Sigmoid colon (tissue), 7 donors: ENCODE data around the gene ZNF710. TPM values are rescaled to one million over a fixed set of nuclear protein-coding genes. Genes with fewer than 3 reads are reported as not detected.

ENCODE experiments used
- DNase-seq: peaks from one replicate; pipeline ENCODE4 v3.0.0-alpha.2; 2019
- H3K27ac ChIP-seq, 4 donors: fragments of 200-600 bp; sonication (generic); one replicate each; pipeline ENCODE4 v1.5.1; 2016 to 2019; ENCODE audit warnings: mild to moderate bottlenecking in 1 of 4
- H3K27me3 ChIP-seq, 3 donors: fragments of 200-600 bp; sonication (generic); one replicate each; pipeline ENCODE4 v1.5.1; 2019; ENCODE audit warnings: mild to moderate bottlenecking in 1 of 3
- H3K36me3 ChIP-seq, 4 donors: fragments of 200-600 bp; sonication (generic); one replicate each; pipeline ENCODE4 v1.5.1; 2016 to 2019
- H3K4me1 ChIP-seq, 4 donors: fragments of 200-600 bp; sonication (generic); one replicate each; pipeline ENCODE4 v1.5.1; 2017 to 2019
- H3K4me3 ChIP-seq, 4 donors: fragments of 200-600 bp; sonication (generic); one replicate each; pipeline ENCODE4 v1.5.1; 2017 to 2019; ENCODE audit warnings: mild to moderate bottlenecking in 2 of 4, moderate library complexity in 1 of 4
- H3K9me3 ChIP-seq, 4 donors: fragments of 200-600 bp in 3 of 4; sonication (generic) in 3 of 4; one replicate each; pipeline versions ENCODE4 v1.5.1 to v1.6.1; 2013 to 2019
- CTCF ChIP-seq, 4 experiments: fragments of 450-650 bp in 3 of 4; fragments of 200-600 bp in 1 of 4; IDR thresholded peaks; one replicate each; pipeline ENCODE4 v1.5.1; 2016 to 2019; ENCODE audit warnings: antibody characterized with exemption in 4 of 4, mild to moderate bottlenecking in 3 of 4, moderate library complexity in 2 of 4
- EP300 ChIP-seq, 4 donors: sonication (generic); formaldehyde crosslinking; IDR thresholded peaks; one replicate each; pipeline ENCODE4 v1.6.1; 2017; ENCODE audit warnings: antibody characterized with exemption in 4 of 4
- POLR2A ChIP-seq, 2 donors: fragments of 450-650 bp; IDR thresholded peaks; one replicate each; pipeline ENCODE4 v1.6.1; 2016; ENCODE audit warnings: antibody characterized with exemption in 2 of 2, mild to moderate bottlenecking in 2 of 2, moderate library complexity in 2 of 2
- POLR2AphosphoS5 ChIP-seq, 4 donors: sonication (generic); formaldehyde crosslinking; IDR thresholded peaks; one replicate each; pipeline ENCODE4 v1.6.1; 2017; ENCODE audit warnings: antibody characterized with exemption in 4 of 4
- WGBS, 2 donors: extraction: QIAGEN DNeasy Blood & Tissue Kit; methylation state at CpG; one replicate each; pipeline ENCODE4 v1.1.7; 2013; 5-methylcytosine and 5-hydroxymethylcytosine counted together
- intact Hi-C: fragments of 100-400 bp; cut with DNase I; formaldehyde crosslinking; loops from one replicate; pipeline ENCODE4 v1.15.1; 2023
- polyA plus RNA-seq, 3 donors: library from polyadenylated mRNA; stranded (reverse); fragments of 200-250 nt; gene quantifications; one replicate each; pipeline ENCODE4 v1.2.3, GENCODE V29; 2013
- total RNA-seq, 4 donors: library from RNA; depleted of rRNA; stranded (reverse); fragments of >200 nt; gene quantifications; one replicate each; pipeline ENCODE4 v1.1.0, GENCODE V29; 2016
- donor health status: healthy with polysubstance abuse.
- donor health status: Bipolar disorder and iron deficiency.
- donor health status: healthy.

ZNF710 gene
- total and polyA plus RNA-seq, 7 donors = 5.3 to 28.2 (median 10.0) TPM

DNA sequence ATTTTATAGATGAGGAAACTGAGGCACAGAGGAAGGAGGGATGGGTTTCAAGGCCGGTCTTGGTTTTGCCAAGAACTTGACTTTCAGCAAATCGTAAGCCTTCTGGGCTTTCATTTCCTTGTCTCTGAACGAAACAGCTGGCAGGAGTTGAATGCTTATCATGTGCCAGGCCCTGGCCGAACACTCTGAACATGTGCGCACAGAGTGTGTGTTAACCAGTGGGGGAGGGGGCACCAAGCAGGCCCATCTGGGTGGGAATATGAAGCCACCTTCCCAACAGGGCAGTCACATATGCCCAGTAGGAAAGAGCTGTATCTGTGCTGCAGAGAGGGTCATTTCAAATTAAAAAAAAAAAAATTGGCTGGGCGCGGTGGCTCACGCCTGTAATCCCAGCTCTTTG lies 29.3 kb downstream of the ZNF710 start:
- 78 to 83% methylated on average over 8 of the region's 8 CpGs for WGBS, 2 donors
- Histone ChIP-seq H3K9me3 (no peaks in the 10 kb centered on the region), H3K4me3 (no peak overlapping the region), H3K4me1 (peaks cover 0 to 36% (median 24%) of the 10 kb centered on the region in 4 donors), H3K36me3 (no peaks in the 10 kb centered on the region), H3K27ac (no peak overlapping the region), H3K27me3 (no peaks in the 10 kb centered on the region)
- intact Hi-C loops = no loop called here
- TF ChIP-seq EP300 (IDR thresholded peaks at IDR 0.05) (no peak), POLR2AphosphoS5 (IDR thresholded peaks at IDR 0.05) (no peak), POLR2A (IDR thresholded peaks at IDR 0.05) (no peak), CTCF (IDR thresholded peaks at IDR 0.05) (no peak)
- peak; percentile 58 for DNase-seq

DNA sequence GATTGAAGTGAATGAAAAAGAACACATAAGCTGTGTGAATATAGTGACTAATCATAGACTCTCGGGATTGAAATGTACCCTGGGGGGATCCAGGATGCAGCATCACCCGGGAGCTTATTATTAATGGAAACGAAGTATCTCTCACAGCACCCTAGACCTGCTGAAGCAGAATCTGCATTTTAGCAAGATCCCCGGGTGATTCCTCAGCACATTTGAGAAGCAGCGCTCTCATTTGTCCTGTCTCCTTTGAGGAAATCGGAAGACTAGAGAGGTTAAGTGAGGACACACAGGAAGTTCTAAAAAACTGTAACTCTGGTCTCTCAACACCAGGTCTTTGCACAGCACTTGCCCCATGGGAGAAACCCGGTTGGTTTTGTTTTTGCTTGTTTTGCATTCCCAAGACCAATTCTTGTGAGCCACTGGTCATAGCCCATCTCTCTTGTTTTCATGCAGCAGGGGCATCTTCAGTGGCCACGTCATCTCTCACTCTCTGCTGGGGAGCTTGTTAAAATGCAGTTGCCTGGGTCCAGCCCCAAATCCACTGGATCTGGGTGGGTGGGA lies 30.2 kb downstream of the ZNF710 start:
- intact Hi-C loops = no loop called here
- H3K9me3 ChIP-seq = no peaks in the 10 kb centered on the region
- 38 to 45% methylated on average over 8 of the region's 8 CpGs for WGBS, 2 donors
- H3K4me1 ChIP-seq = peaks cover 0 to 40% (median 28%) of the 10 kb centered on the region in 4 donors
- TF ChIP-seq CTCF (IDR thresholded peaks at IDR 0.05) (no peak), POLR2A (IDR thresholded peaks at IDR 0.05) (no peak), POLR2AphosphoS5 (IDR thresholded peaks at IDR 0.05) (no peak), EP300 (IDR thresholded peaks at IDR 0.05) (no peak)
- H3K27me3 ChIP-seq = no peaks in the 10 kb centered on the region
- H3K27ac ChIP-seq = peak overlapping the region in 1 of 4 donors; percentile 8
- peak; percentile 48 for DNase-seq
- H3K4me3 ChIP-seq = no peak overlapping the region
- no peaks in the 10 kb centered on the region for H3K36me3 ChIP-seq

- Histone ChIP-seq H3K9me3 (no peaks in the 10 kb centered on the region), H3K36me3 (no peaks in the 10 kb centered on the region), H3K27me3 (no peaks in the 10 kb centered on the region), H3K27ac (no peak overlapping the region), H3K4me1 (peaks cover 0 to 56% (median 41%) of the 10 kb centered on the region in 4 donors), H3K4me3 (no peak overlapping the region)
- WGBS, 2 donors = 71 to 83% methylated on average over 5 of the region's 5 CpGs
- intact Hi-C loops = no loop called here
- TF ChIP-seq POLR2AphosphoS5 (IDR thresholded peaks at IDR 0.05) (no peak), POLR2A (IDR thresholded peaks at IDR 0.05) (no peak), EP300 (IDR thresholded peaks at IDR 0.05) (no peak), CTCF (IDR thresholded peaks at IDR 0.05) (no peak)
- DNase-seq = peak; percentile 10
Measured at GRCh38 chr15:90033006-90033405, 31.9 kb downstream of the ZNF710 start.

DNA sequence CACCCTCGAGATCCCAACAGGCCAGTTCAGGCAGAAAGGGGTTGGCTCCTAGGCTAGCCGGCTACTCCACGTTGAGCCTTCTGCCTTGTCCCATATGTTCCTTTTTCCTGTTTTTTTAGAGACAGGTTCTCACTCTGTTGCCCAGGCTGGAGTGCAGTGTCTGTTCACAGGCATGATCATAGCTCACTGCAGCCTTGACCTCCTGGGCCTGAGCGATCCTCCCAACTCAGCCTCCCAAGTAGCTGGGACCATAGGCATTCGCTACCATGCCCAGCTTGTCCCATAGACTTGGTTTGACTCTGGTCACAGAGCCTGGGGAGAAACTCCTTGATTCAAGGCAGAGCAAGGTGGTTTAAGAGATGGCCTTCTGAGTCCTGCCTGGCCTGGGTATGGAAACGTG lies 32.3 kb downstream of the ZNF710 start:
- Histone ChIP-seq H3K9me3 (no peaks in the 10 kb centered on the region), H3K27me3 (no peaks in the 10 kb centered on the region), H3K4me3 (no peak overlapping the region), H3K36me3 (no peaks in the 10 kb centered on the region), H3K4me1 (peaks cover 0 to 60% (median 41%) of the 10 kb centered on the region in 4 donors), H3K27ac (peak overlapping the region; percentile 7 to 57 (median 34))
- WGBS, 2 donors = 63 to 78% methylated on average over 6 of the region's 6 CpGs
- peak; percentile 45 for DNase-seq
- TF ChIP-seq CTCF (IDR thresholded peaks at IDR 0.05) (no peak), EP300 (IDR thresholded peaks at IDR 0.05) (no peak), POLR2A (IDR thresholded peaks at IDR 0.05) (no peak), POLR2AphosphoS5 (IDR thresholded peaks at IDR 0.05) (no peak)
- intact Hi-C loops = no loop called here
